CD4-positive, alpha-beta T cell treated with Interleukin-17A for 4 hours (primary cell): ENCODE results near the gene MYL3.
"Not testable (repeated sequence)": the region's sequence is repeated elsewhere in the genome, so short reads cannot be mapped to it uniquely, and the experiment has no call there.

ENCODE experiments used
- DNase-seq: peaks from one replicate; pipeline ENCODE4 v3.0.0-alpha.2; 2020; ENCODE audit warnings: mixed read lengths

The MYL3 gene

GRCh38 chr3:46863261-46863782 lies at the start of gene MYL3:
Gene MYL3 (minus strand): TSS chr3:46863444. CDS start chr3:46863390, 54 bp downstream.
- no peak for DNase-seq

- no peak for DNase-seq
These were observed 49.7 kb upstream of the MYL3 start for GRCh38 chr3:46912986-46913385.

GRCh38 chr3:46910914-46911313 lies 47.7 kb upstream of the MYL3 start:
- not testable (repeated sequence) for DNase-seq

- DNase-seq = no peak
These were observed 47.0 kb upstream of the MYL3 start for GRCh38 chr3:46910166-46910760.

GRCh38 chr3:46909535-46910161 lies 46.4 kb upstream of the MYL3 start:
- DNase-seq = peak; percentile 81

- no peak for DNase-seq
These were observed 45.8 kb upstream of the MYL3 start for GRCh38 chr3:46908986-46909534.

GRCh38 chr3:46908294-46908985 lies 45.2 kb upstream of the MYL3 start:
- DNase-seq = no peak

- DNase-seq = no peak
These were observed 44.7 kb upstream of the MYL3 start for GRCh38 chr3:46907960-46908293.

- no peak for DNase-seq
These were observed 44.0 kb upstream of the MYL3 start for GRCh38 chr3:46907271-46907670.

- DNase-seq = no peak
These were observed 43.3 kb upstream of the MYL3 start for GRCh38 chr3:46906471-46907058.

GRCh38 chr3:46905661-46906451 lies 42.6 kb upstream of the MYL3 start:
- DNase-seq = no peak

GRCh38 chr3:46905213-46905560 lies 41.9 kb upstream of the MYL3 start:
- DNase-seq = no peak

- DNase-seq = no peak
These were observed 41.3 kb upstream of the MYL3 start for GRCh38 chr3:46904303-46905212.

- no peak for DNase-seq
These were observed 40.4 kb upstream of the MYL3 start for GRCh38 chr3:46903341-46904302.

GRCh38 chr3:46902188-46902631 lies 39.0 kb upstream of the MYL3 start:
- no peak for DNase-seq

GRCh38 chr3:46901591-46902187 lies 38.4 kb upstream of the MYL3 start:
- DNase-seq = no peak

GRCh38 chr3:46901061-46901460 lies 37.8 kb upstream of the MYL3 start:
- no peak for DNase-seq

- no peak for DNase-seq
These were observed 37.1 kb upstream of the MYL3 start for GRCh38 chr3:46900356-46900755.

GRCh38 chr3:46900007-46900292 lies 36.7 kb upstream of the MYL3 start:
- no peak for DNase-seq
